GM11168 (cell line): Measurements from ENCODE around the gene IMMP2L.
"Not testable (repeated sequence)": the region's sequence is repeated elsewhere in the genome, so short reads cannot be mapped to it uniquely, and the experiment has no call there.

Source experiments
- in situ Hi-C: fragments of 300-500 bp; cut with MboI; formaldehyde crosslinking; loops from one replicate; pipeline ENCODE4 v1.12.0; 2022; ENCODE audit warnings: low sequenced_read_pairs; ENCODE audit not compliant: unreplicated experiment

The IMMP2L gene

GRCh38 chr7:111561904-111562732, at the start of gene IMMP2L:
Gene IMMP2L (minus strand): TSS chr7:111562492.
- in situ Hi-C loops, result no loop called here

DNA sequence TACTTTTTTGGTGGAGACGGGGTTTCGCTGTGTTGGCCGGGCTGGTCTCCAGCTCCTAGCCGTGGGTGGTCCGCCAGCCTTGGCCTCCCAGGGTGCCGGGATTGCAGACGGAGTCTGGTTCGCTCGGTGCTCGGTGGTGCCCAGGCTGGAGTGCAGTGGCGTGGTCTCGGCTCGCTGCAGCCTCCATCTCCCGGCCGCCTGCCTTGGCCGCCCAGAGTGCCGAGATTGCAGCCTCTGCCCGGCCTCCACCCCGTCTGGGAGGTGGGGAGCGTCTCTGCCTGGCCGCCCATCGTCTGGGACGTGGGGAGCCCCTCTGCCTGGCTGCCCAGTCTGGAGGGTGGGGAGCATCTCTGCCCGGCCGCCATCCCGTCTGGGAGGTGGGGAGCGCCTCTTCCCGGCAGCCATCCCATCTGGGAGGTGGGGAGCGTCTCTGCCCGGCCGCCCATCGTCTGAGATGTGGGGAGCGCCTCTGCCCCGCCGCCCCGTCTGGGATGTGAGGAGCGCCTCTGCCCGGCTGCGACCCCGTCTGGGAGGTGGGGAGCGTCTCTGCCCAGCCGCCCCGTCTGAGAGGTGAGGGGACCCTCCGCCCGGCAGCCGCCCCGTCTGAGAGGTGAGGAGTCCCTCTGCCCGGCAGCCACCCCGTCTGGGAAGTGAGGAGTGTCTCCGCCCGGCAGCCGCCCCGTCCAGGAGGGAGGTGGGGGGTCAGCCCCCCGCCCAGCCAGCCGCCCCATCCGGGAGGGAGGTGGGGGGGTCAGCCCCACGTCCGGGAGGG, 47.4 kb upstream of the IMMP2L start:
- in situ Hi-C loops, result not testable (repeated sequence)

- in situ Hi-C loops, result no loop called here
These were observed 45.3 kb upstream of the IMMP2L start for GRCh38 chr7:111607621-111608020.

DNA sequence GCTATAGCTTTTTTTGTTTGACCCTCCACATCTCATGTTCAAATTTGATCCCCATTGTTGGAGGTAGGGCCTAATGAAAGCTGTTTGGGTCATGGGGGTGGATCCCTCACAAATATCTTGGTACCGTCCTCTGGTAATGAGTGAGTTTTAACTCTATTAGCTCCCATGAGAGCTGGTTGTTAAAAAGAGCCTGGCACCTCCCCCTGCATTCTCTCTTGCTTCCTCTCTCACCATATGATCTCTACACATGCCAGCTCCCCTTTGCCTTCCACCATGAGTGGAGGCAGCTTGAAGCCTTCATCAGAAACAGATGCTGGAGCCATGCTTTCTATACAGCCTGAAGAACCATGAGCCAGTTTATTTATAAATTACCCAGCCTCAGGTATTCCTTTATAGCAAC, 43.0 kb upstream of the IMMP2L start:
- in situ Hi-C loops, result no loop called here

GRCh38 chr7:111600091-111600490, 37.8 kb upstream of the IMMP2L start:
- in situ Hi-C loops, result no loop called here

DNA sequence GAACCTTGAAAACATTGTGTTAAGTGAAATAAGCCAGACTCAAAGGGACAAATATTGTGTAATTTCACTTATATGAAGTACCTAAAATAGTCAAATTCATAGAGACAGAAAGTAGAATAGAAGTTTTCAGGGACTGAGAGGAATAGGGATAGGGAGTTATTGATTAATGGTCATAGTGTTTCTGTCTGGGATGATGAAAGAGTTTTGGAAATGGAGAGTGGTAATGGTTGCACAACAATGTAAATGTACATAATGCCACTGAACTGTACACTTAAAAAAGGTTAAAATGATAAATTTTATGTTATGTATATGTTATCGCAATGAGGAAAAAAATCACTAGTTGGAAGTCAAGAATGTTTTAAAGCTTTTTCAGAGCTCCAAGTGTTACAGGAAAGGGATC, 33.5 kb upstream of the IMMP2L start:
- in situ Hi-C loops, result no loop called here

GRCh38 chr7:111594602-111595001, 32.3 kb upstream of the IMMP2L start:
- in situ Hi-C loops, result no loop called here

DNA sequence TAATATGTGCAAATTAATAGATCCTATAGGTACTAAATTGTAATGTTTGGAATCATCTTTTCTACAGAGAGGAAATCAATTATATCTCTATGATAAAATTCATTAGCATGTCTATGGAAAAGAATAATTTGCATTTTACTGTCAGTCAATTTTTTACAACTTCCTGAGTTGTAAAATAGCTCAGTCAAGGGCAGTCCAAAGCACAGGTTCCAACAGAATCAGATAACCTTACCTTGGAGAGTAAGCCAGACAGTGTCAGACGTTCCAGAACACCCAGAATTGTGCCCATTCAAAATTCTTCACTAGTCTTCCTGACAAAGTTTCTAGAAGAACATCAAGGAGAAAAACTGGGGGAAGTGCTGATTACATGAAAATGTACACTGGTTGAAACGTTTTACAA, 31.1 kb upstream of the IMMP2L start:
- in situ Hi-C loops, result no loop called here

- in situ Hi-C loops, result no loop called here
These were observed 25.8 kb upstream of the IMMP2L start for GRCh38 chr7:111588065-111588433.

- in situ Hi-C loops, result no loop called here
These were observed 25.2 kb upstream of the IMMP2L start for GRCh38 chr7:111587410-111588064.

GRCh38 chr7:111586711-111587409, 24.6 kb upstream of the IMMP2L start:
- in situ Hi-C loops, result no loop called here

DNA sequence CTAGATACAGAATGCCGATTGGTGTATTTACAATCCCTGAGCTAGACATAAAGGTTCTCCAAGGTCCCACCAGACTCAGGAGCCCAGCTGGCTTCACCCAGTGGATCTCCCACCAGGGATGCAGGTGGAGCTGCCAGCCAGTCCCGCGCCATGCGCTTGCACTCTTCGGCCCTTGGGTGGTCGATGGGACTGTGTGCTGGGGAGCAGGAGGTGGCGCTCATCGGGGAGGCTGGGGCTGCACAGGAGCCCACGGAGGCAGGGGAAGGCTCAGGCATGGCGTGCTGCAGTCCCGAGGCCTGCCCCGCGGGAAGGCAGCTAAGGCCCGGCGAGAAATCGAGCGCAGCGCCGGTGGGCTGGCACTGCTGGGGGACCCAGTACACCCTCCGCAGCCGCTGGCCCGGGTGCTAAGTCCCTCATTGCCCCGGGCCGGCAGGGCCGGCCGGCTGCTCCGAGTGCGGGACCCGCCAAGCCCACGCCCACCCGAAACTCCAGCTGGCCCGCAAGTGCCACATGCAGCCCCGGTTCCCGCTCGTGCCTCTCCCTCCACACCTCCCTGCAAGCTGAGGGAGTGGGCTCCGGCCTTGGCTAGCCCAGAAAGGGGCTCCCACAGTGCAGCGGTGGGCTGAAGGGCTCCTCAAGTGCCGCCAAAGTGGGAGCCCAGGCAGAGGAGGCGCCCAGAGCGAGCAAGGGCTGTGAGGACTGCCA, 19.6 kb upstream of the IMMP2L start:
- in situ Hi-C loops, result not testable (repeated sequence)

GRCh38 chr7:111581207-111581606, 18.9 kb upstream of the IMMP2L start:
- in situ Hi-C loops, result not testable (repeated sequence)

- in situ Hi-C loops, result no loop called here
These were observed 16.5 kb upstream of the IMMP2L start for GRCh38 chr7:111578754-111579153.

DNA sequence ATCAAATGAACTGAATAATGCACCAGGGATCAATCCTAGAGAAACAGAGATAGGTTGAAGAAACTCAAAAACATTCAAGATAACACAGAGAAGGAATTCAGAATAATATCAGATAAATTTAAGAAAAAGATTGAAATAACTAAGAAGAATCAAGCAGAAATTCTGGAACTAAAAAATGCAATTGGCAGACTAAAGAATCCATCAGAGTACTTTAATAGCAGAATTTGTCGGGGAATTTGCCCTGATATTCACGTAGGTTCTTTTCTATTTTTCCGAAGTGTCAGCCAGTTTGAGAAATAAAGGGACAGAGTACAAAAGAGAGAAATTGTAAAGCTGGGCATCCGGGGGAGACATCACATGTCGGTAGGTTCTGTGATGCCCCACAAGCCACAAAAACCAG, 9.4 kb upstream of the IMMP2L start:
- in situ Hi-C loops, result no loop called here

DNA sequence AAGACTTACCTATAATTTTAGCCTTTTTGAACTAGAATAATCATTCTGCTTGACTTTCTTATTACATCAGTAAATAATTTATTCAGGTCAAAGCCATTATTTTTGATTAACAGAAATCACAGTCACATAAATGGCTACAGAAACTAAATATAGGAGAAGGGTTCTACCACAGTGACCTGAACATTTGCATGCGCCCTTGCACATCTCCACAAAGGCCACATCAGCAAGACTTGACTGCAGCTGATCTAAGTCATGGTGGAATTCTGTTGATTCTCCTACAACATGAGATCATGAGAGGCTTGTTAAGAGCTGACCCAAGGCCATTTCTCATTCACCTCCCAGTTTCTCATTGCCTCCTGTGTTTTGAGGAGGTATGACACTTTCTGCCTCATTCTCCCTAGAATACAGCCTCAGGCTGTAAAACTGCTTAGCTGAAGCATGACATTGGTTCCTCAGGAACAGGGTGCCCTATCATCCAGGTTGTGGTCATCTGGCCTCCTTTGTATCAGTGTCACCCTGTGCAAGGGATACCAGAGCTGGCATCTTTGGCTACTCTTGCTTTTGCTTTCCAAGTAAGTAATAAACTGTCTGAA, 6.7 kb upstream of the IMMP2L start:
- in situ Hi-C loops, result no loop called here

GRCh38 chr7:111568419-111568818, 6.1 kb upstream of the IMMP2L start:
- in situ Hi-C loops, result no loop called here

- in situ Hi-C loops, result no loop called here
These were observed 1.8 kb upstream of the IMMP2L start for GRCh38 chr7:111564078-111564477.

DNA sequence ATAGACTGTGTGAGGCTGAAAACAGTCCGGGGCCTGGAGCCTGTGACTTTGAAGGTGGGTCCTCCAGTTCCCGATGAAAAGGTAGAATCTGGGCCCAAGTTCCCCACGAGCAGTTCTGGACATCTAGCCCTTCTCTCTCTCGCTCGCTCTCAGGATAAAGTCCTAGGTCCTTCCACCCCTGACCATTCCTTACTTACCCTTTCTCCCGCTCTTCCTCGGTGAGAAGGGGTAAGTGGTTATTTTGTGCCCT, 713 bp downstream of the IMMP2L start:
- in situ Hi-C loops, result no loop called here
